GM19025 (cell line): Measurements from ENCODE around the gene SYNDIG1.

ENCODE experiments used
- ATAC-seq: cut with Tn5 transposase; IDR thresholded peaks from one replicate; pipeline ENCODE4 v1.9.1; 2021; ENCODE audit warnings: mild to moderate bottlenecking, low read depth, moderate library complexity; ENCODE audit not compliant: unreplicated experiment

SYNDIG1 gene

DNA sequence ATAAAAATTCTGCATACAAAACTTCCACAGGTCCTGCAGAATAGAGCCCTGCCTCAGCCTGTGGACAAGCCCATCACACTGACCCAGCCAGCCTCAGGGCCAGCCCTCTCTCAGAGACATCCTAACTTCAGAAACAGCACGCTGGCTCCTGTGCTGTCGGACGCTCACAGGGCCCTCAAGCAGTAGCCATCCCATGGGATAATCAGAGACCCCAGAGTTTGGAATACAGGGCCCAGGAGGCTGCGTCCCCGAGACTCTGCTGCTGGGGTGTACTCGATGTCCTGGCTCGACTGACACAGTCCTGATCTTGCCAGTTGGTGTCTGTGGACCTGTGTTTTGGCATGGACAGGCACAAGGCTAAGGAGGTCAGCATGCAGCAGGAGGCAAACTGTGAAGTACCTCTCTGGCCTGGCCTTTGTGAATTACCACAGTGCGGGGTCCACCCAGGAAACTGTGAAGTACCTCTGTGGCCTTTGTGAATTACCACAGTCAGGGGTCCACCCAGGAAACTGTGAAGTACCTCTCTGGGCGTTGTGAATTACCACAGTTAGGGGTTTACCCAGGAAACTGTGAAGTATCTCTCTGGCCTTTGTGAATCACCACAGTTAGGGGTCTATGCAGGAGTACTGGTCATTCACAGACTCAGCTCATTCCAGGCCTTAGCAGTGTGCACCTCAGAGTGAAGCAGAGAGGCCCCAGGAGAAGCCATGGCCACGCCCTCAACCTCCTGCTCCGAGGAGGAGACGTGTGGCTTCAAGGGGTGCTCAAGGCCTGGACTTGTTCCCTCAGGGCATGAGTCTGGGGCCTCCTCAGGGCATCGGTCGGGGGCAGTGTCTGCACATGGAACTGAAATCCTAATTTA is 212.4 kb downstream of the SYNDIG1 start:
- no peak for ATAC-seq

DNA sequence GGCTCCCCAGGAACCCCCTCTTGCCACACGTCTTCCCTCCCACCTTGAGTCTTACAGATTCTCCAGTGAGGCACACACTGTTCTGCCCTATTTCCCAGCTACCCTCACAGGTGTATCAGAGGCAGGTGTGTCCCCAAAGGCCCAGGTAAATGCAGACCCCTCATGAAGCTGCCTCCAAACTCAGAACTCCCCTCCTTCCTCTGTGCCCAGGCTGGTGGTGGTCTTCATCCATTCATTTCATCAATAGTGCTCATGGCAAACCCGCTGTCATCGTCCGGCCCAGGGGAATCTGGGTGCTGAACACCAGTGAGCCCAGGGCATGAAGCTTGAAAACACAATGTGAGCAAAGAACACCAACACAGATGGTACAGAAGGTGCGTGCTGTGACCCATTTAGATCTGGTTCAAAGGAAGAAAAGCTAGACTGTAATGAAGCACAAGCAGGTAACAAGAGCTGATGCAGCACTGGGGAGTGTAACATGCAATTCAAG is 213.1 kb downstream of the SYNDIG1 start:
- no peak for ATAC-seq

DNA sequence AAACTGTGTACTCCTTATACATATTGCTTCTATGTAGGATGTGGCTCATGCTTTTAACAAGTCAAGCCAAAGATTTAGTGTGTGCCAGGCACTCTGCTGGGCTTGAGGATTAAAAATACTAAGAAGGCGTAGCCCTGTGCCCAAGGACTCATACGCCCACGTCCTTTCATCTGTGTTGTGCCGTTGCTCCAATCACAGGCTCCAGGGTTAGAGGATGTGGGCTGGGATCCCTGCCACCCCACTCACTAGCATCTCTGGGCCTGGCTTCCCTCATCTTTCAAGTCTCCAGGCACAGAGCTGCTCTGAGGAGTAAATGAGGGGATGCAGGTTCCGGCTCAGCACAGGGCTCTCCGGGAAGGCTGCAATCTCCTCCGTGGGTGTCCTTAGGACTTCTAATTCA is 214.2 kb downstream of the SYNDIG1 start:
- ATAC-seq: no peak

DNA sequence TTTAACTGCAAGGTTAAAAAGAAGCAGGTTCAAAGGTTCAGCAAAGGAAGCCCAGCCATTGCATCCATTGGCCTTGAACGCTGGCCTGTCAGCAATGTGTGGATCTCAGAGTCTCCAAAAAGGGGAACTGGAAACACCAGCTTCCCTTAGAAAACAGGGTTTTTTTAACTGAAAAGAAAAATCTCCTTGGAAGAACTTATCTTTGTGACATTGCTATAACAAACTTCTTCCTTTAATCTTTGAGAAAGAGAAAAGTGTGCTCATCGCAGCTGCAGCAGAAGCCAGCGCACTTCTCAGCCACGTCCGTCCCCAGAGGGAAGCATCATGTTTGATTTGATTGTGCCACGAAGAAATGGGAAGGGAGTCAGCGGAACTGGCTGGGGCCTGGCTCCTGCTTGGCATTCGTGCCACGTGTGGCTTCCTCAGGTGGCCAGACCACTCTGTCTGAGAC is 215.0 kb downstream of the SYNDIG1 start:
- no peak for ATAC-seq

DNA sequence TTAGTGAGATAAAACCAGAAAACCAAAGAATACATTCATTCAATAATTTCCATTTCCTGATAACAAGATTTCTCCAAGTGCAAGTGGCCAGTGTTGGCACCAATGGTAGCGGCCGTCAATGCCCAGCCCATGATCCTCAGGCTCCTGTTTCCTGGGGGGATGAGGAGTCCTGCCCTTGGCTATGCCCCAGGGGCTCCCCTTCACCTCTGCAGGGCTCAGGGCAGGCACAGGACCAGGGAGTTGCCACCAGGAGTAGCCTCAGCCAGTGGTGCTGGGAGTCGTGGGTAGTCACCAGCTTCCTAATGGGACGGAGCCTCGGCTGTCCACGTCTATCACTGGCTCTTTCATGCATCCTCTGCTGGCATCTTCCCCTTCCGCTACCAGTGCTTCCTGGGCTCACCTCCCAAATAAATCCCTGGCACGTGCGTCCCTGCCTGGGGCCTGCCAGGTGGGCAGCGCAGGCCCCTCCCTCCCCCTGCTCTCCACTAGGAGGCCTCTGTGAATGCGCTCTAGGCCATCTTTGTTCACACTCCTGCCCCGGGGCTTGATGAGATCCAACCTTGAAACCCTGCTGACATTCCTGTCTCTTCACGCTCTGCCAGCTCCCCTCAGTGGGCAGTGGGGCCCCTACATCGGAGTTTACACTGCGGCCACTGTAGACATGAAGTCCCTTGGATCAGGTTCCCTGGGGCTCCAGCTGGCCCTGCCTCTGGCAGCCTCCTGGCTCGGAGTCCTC is 215.7 kb downstream of the SYNDIG1 start:
- ATAC-seq: no peak

DNA sequence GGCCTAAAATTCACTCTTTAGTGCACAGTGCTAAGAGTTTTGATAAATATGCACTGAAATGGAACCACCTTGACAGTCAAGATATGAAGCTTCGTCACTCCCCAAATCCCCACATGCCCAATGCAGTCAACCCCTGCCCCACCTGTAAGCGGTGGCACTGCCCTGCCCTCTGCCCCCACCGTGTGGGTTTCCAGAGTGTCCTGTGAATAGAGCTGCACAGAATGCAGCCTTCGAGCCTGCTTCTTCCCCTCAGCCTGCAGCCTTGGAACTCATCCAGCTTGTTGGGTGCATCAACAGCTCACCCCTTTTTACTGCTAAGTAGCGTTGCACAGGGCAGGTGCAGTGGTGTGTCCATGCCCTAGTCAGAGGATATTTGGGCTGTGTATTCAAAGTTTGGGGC is 216.3 kb downstream of the SYNDIG1 start:
- ATAC-seq: no peak

DNA sequence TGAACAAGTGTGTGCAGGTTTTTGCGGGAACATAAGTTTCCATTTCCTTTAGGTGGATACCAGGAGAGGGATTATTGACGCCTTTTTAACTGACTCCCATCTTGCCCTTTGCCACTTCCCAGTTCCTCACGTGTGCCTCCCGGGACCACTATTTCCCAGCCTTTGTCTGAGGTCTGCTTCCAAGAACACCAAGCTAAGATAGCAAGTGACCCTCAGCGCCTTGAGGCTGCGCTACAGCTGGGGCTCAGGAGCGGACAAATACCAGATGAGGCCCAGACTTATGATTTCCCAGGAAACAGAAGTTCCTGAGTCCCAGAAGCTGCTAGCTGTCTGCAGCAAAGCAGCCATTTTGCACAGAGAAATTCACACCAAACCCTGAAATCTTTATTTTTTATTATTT is 216.7 kb downstream of the SYNDIG1 start:
- ATAC-seq: no peak

DNA sequence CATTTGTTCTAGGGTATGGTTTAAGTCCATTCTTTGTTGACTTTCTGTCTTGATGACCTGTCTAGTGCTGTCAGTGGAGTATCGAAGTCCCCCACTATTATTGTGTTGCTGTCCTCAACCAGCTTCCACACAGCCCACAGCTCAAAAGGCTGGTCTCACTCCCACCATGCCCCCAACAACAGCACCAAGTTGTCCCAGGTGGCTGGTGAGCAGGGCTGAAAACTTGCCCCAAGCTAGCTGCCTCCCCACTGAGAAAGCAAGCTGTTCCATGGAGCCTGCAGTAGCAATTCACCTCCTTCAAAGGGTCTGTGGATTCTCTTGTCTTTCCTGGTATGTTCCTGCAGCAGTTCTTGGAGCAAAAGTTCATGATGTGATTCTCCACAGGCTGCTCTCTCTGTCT is 221.0 kb downstream of the SYNDIG1 start:
- ATAC-seq: no peak

DNA sequence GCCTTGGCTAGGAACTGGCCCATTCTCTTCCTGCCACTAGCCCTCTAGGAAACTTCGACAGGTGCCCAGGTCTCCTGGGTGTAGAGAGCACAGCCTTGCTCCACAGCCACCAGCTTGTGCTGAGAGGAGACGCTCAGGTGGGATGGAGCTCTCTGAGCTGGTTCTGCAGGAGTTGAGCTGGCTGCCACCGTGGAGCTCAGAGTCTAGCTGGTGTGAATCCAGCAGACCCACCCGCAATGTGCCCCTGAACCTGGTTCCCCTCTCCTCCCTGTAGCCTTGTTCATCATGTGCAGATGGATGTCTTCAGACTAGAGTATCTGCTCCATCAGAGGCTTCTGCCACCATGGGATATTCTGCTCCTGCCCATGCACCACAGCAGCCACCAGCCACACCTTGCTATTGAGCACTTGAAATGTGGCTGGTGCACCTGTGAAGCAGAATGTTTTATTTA is 222.5 kb downstream of the SYNDIG1 start:
- no peak for ATAC-seq

DNA sequence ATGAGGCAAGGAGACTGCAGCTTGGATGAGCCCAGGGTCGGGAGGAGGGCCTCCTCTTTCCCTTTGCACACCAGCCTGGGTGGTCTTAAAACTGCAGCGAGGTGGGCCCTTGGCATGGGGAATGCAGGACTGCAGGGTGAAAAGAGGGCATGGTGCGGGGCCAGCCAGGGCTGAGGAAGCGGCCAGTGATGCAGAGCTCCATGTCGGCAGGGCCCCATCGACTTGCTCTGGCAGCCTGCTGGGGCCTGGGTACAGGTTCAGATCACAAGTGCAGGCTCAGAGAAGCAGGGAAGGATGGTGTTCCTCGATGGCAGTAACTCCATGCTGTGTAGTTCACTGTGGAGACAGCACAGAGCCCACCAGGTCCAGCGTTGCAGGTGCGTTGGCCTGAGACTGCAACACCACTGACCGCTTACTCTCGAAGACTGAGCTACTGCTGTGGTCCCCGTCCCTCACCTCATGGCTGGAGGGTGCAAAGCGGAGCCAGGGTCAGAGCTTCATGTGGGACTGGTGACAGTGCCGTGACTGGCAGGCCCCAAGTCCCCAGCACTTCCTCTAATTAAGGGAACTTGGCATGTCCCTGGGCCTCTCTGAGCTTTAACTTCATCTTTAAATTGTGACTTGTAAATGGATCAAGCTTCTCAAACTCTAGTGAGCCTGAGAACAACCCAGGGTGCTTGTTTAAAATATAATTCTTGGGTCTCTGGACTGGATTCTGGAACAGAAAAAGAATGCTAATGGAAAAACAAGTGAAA is 223.2 kb downstream of the SYNDIG1 start:
- ATAC-seq: no peak

DNA sequence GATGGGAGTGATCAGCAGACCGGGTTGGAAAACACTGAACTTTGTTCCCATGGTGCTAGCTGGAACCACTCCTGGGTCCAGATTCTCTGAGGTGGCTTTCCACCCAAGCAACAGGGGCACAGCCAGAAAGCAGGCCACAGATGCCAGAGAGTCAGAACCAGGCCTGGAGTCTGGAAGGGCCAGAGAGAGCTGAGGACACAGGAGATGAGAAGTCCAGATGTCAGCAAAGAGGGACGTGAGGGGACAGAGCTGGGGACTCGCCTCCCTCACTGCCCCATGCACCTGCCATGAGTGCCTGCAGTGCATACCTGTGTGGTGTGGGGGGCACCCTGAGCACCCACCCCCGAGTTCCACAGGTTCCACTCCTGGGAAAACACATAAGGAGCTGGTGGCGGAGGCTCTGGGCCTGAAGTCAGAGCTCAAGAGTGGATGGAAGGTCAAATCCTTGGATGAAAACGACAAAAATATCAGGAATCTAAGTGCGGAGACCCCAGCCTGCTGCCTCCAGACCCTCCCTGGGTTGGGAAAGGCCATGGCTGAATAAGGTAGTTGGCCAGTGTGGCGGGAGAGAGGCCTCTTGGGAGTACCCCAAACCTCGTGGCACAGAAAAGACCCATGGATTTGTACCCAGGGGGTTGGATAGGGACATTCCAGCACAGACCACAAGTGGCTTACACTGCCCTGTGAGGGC is 224.2 kb downstream of the SYNDIG1 start:
- ATAC-seq: no peak

DNA sequence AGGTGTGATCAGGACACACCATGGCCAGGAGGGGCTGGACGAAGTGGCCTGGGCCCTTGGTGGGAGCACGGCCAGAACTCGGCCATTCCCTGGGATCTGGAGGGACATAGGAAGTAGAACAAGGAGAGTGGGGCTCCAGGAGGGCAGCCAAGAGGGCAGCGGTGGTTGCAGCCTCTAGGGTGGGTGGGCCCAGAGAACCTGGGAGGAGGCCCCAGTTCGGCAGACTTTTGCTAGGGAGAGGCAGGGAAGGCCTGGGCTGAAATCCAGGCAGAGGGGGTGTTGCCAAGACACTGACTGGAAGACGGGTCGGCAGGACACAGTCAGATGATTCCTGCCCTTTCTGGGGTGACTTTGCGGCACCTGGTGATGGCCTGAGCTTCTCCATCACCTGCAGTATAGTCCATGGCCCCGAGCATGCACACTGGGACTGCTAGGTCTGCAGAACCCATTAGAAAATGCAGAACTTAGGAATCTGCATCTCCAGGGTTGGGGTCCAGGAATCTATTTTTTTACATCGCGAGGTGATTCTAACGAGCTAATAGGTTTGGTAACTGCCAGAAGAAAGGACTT is 224.8 kb downstream of the SYNDIG1 start:
- ATAC-seq: no peak

DNA sequence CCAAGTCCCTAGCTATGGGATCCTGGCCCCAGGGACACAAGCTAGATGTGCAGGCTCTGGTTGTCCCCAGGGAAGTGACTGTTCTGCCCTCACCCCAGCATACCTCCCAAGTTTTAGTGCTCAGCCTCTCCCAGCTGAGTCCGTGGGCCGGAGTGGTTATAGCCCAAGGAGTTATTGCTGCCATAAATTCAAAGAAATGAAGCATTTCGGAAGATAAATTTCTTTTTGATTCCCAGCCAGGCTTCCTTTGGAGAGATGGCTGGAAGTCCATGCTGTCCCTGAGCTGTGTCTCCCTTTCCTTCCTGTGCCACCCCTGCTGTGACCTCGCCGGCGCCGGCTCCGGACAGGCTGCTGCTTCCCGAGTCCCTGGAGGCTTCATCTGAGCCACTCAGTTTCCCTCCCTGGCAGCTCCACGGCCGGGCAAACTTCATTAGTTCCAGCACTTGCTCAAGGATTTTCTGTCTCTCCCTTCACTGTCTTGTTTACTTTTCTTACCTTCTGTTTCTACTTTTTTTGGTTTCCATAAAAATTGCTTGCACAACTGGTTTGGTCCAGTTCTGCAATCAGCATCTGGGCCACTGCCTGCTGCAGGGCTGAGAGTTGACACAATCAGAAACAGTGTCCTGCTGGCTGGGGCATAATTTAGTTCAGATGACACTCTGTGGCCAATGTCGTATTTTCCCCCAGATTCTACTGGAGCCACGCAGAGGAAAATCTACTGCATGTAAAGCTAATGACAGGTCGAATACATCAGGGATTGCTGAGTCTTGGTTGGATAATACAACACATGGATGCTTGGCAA is 225.5 kb downstream of the SYNDIG1 start:
- ATAC-seq: no peak

DNA sequence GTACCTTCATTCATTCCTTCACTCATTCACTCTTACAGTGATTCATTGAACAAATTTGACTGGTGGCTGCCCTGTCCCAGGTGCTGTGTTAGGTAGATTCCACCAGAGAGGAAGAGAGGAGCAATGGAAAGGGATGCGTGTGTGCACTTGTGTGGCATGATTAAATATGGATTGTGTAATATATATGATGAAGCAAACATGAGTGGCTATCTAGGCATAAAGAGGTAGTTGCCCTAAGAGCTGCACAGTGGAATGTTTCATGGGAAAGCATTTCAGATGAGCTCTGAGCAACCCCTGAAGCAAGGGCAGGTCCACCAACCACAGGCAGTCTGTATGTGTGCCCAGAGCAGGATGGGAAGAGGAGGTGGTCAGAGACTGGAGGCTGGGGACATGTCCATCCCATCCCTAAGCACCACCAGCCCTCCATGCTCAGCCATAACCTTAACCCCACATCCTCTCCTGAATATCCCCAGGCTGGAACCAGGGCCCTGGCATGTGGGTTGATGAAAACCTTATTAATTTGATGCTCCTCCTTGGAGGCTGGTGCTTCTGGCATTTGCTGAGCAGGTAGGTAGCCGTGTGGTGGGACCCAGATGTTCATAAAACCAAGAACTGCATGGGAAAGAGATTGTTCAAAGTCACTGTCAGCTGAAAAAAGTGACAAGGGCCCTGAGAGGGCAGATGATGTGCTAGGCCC is 226.2 kb downstream of the SYNDIG1 start:
- ATAC-seq: no peak

DNA sequence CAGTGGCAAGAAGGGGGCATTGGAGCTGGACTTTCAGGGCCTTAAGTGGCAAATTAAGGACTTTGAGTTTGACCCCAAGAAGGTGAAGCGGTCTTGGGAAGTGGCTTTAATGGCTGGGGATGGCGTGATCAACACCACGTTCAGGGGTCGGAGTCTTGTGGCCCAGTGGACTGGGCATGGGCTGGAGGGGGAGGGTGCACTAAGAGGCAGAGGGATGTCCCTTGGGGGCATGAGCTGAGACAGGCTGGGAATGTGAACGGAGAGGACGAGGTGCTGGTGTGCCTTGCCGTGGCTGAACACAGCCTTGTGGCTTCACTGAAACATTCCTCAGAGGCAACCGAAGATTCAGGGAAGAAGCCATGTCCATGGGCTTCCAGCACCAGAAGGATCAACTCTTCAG is 227.0 kb downstream of the SYNDIG1 start:
- ATAC-seq: no peak

DNA sequence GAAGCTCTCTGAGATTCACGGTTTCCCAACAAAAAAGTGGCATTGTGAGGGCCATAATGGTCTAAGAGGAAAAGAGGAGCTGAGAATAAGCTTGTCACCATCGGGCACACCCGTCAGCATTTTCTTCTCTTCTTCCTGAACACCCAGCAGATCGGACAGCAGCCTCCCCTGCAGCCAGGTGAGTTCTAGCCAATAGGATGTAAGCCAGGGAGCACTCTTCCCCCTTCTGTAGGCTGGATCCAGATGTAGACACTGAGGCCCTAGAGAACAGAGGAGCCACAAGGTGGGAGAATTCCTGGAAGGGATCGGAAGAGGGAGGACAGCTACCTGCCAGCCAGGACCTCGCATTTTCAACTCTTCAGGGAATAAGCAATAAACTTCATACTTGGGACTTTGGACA is 228.0 kb downstream of the SYNDIG1 start:
- no peak for ATAC-seq

DNA sequence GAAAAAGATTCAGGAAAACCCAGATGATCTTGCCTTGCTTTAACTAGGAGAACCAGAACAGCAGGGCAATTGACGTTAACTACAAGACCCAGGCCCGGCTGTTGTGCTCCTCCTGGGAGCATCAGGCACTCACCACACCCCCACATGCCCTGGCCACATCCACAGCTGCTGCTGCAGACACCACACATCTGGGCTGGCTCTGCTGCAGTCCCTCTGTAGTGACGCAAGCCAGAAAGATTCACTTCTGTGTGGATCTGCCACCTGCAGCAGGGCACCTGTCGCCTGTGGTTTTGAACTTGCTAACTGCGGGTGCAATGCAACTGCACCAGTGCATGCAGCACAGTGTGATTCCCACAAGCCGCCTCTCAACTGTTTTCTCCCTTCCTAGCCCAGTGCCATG is 228.8 kb downstream of the SYNDIG1 start:
- peak; percentile 44 for ATAC-seq

DNA sequence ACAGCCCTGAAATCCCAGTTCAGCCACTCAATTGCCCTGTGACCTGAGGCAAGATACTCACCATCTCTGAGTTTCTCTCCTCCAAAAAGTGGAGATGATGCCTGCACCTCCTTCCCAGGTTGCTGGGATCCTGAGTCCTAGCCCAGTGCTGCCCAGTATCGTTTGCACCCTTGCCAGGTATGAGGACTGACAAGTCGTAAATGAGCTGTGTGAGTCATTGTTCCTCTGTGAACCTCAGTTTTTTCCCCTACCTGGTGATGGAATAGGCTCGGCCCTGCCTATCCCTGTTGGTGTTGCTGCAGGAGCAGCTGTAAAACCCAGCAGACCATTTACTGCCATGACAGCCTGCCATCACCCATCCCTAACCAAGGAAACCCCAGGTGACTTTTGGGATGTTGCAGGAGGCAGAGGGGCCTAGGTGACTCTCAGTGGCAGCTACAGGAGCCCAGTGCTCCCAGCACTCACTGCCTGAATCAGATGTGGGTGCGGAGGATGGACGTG is 229.3 kb downstream of the SYNDIG1 start:
- ATAC-seq: no peak
